GM21723 (cell line): ENCODE data around the gene ITPK1.

Source experiments
- ATAC-seq: cut with Tn5 transposase; IDR thresholded peaks from one replicate; pipeline ENCODE4 v1.9.1; 2021; ENCODE audit warnings: mild to moderate bottlenecking, moderate library complexity; ENCODE audit not compliant: unreplicated experiment

ITPK1 gene

GRCh38 chr14:92928961-92929688 is 186.6 kb downstream of the ITPK1 start:
- no peak for ATAC-seq

GRCh38 chr14:92928258-92928629 is 187.5 kb downstream of the ITPK1 start:
- no peak for ATAC-seq

- ATAC-seq = no peak
These were observed 188.1 kb downstream of the ITPK1 start for GRCh38 chr14:92927349-92928257.

GRCh38 chr14:92926931-92927330 is 188.8 kb downstream of the ITPK1 start:
- ATAC-seq = no peak

GRCh38 chr14:92926180-92926845 is 189.4 kb downstream of the ITPK1 start:
- no peak for ATAC-seq

- no peak for ATAC-seq
These were observed 190.3 kb downstream of the ITPK1 start for GRCh38 chr14:92925446-92925845.

GRCh38 chr14:92924247-92924646 is 191.5 kb downstream of the ITPK1 start:
- ATAC-seq = no peak

- no peak for ATAC-seq
These were observed 192.0 kb downstream of the ITPK1 start for GRCh38 chr14:92923744-92924103.

- no peak for ATAC-seq
These were observed 192.6 kb downstream of the ITPK1 start, which contains the start of gene CHGA for GRCh38 chr14:92922883-92923743. TSS of gene CHGA (plus strand) at chr14:92923150. CDS start at chr14:92923360, 210 bp downstream.

- ATAC-seq = no peak
These were observed 193.5 kb downstream of the ITPK1 start for GRCh38 chr14:92922155-92922735.

- no peak for ATAC-seq
These were observed 195.7 kb downstream of the ITPK1 start for GRCh38 chr14:92920001-92920400.

- no peak for ATAC-seq
These were observed 197.8 kb downstream of the ITPK1 start for GRCh38 chr14:92917956-92918355.

GRCh38 chr14:92917041-92917940 is 198.4 kb downstream of the ITPK1 start:
- no peak for ATAC-seq

GRCh38 chr14:92916201-92916600 is 199.5 kb downstream of the ITPK1 start:
- no peak for ATAC-seq

GRCh38 chr14:92914087-92914656 is 201.6 kb downstream of the ITPK1 start:
- ATAC-seq = no peak

- ATAC-seq = no peak
These were observed 208.3 kb downstream of the ITPK1 start for GRCh38 chr14:92907316-92907911.

GRCh38 chr14:92906823-92907222 is 208.9 kb downstream of the ITPK1 start:
- ATAC-seq = no peak

- ATAC-seq = no peak
These were observed 209.3 kb downstream of the ITPK1 start for GRCh38 chr14:92906420-92906819.
